Transverse colon (tissue), 4 donors: Measurements from ENCODE around the gene ARHGEF1. TPM values are rescaled to one million over a fixed set of nuclear protein-coding genes. Genes with fewer than 3 reads are reported as not detected.

ENCODE experiments used
- DNase-seq: peaks from one replicate; pipeline ENCODE4 v3.0.0-alpha.2; 2019
- H3K27ac ChIP-seq, 4 donors: fragments of 200-600 bp; sonication (generic); 2 replicates each; pipeline ENCODE4 v1.5.1; 2016 to 2018; ENCODE audit warnings: inconsistent platforms in 4 of 4
- H3K27me3 ChIP-seq: fragments of 200-600 bp; sonication (generic); 2 replicates; pipeline ENCODE4 v1.5.1; 2017; ENCODE audit warnings: inconsistent platforms
- H3K36me3 ChIP-seq, 4 donors: fragments of 200-600 bp; sonication (generic); 2 replicates each; pipeline ENCODE4 v1.5.1; 2017 to 2019; ENCODE audit warnings: inconsistent platforms in 4 of 4
- H3K4me1 ChIP-seq, 4 donors: fragments of 200-600 bp; sonication (generic); 2 replicates each; pipeline ENCODE4 v1.5.1; 2017 to 2020; ENCODE audit warnings: inconsistent platforms in 4 of 4
- H3K4me3 ChIP-seq, 4 donors: fragments of 200-600 bp; sonication (generic); 1 replicate in 1 of 4; 2 replicates in 3 of 4; pipeline versions ENCODE4 v1.5.1 to v1.6.1; 2017 to 2019; ENCODE audit warnings: inconsistent platforms in 4 of 4
- H3K9me3 ChIP-seq, 2 donors: fragments of 200-600 bp; sonication (generic); 2 replicates each; pipeline ENCODE4 v1.5.1; 2017 to 2019; ENCODE audit warnings: inconsistent platforms in 2 of 2
- CTCF ChIP-seq, 5 experiments: fragments of 200-600 bp in 3 of 5; fragments of 450-650 bp in 2 of 5; sonication (generic) in 3 of 5; IDR thresholded peaks; 1 replicate in 2 of 5; 2 replicates in 3 of 5; pipeline ENCODE4 v1.5.1; 2016 to 2017; ENCODE audit warnings: antibody characterized with exemption in 5 of 5, inconsistent platforms in 3 of 5, mild to moderate bottlenecking in 2 of 5, moderate library complexity in 1 of 5
- EP300 ChIP-seq: sonication (generic); formaldehyde crosslinking; IDR thresholded peaks from one replicate; pipeline ENCODE4 v1.6.1; 2017; ENCODE audit warnings: antibody characterized with exemption, low read depth
- POLR2A ChIP-seq: fragments of 450-650 bp; IDR thresholded peaks from one replicate; pipeline ENCODE4 v1.6.1; 2016; ENCODE audit warnings: antibody characterized with exemption, mild to moderate bottlenecking, moderate library complexity
- POLR2AphosphoS5 ChIP-seq, 3 donors: sonication (generic); formaldehyde crosslinking; IDR thresholded peaks; one replicate each; pipeline ENCODE4 v1.6.1; 2016; ENCODE audit warnings: antibody characterized with exemption in 3 of 3
- WGBS, 2 donors: methylation state at CpG; one replicate each; pipeline ENCODE4 v1.1.5; 2018; ENCODE audit warnings: low coverage in 1 of 2; 5-methylcytosine and 5-hydroxymethylcytosine counted together
- in situ Hi-C, 4 donors: fragments of 200-750 bp; cut with MboI; loops; one replicate each; pipeline versions ENCODE4 v1.15.0 to v1.15.1; 2017; ENCODE audit warnings: low sequenced_read_pairs in 3 of 4, low pct_ligation_motif_present in 1 of 4, low pct_unique_long_range_greater_than_20kb in 1 of 4
- intact Hi-C: fragments of 100-400 bp; cut with DNase I; formaldehyde crosslinking; loops from one replicate; pipeline ENCODE4 v1.15.1; 2023; ENCODE audit warnings: low total_unique reads
- total RNA-seq, 4 donors: library from RNA; depleted of rRNA; stranded (reverse); fragments of >200 nt; gene quantifications; one replicate each; pipeline ENCODE4 v1.1.0, GENCODE V29; 2016

The ARHGEF1 gene
- total RNA-seq, 4 donors from 2014 or later = 64.3 to 215 (median 113) TPM

GRCh38 chr19:41926763-41927496 is 43.9 kb downstream of the ARHGEF1 start:
- DNase-seq = no peak
- H3K4me3 ChIP-seq = no peak overlapping the region
- 76 to 82% methylated on average over 6 to 16 of the region's 16 CpGs for WGBS, 2 donors
- no peaks in the 10 kb centered on the region for H3K9me3 ChIP-seq
- peaks cover 0 to 22% (median 17%) of the 10 kb centered on the region in 4 donors for H3K4me1 ChIP-seq
- no peak overlapping the region for H3K27ac ChIP-seq
- in situ Hi-C loops = no loop called here
- no peaks in the 10 kb centered on the region for H3K36me3 ChIP-seq
- peaks cover 93% of the 10 kb centered on the region for H3K27me3 ChIP-seq
- intact Hi-C loops = no loop called here
- TF ChIP-seq POLR2A (no peak), EP300 (no peak), CTCF (IDR thresholded peaks at IDR 0.05) (no peak), POLR2AphosphoS5 (IDR thresholded peaks at IDR 0.05) (no peak)

- Histone ChIP-seq H3K36me3 (no peaks in the 10 kb centered on the region), H3K27me3 (peaks cover 93% of the 10 kb centered on the region), H3K4me1 (peaks cover 0 to 22% (median 17%) of the 10 kb centered on the region in 4 donors), H3K27ac (peak overlapping the region in 2 of 4 donors; percentile 3 to 25), H3K9me3 (no peaks in the 10 kb centered on the region), H3K4me3 (peak overlapping the region in 3 of 4 donors; percentile 39 to 54 (median 47))
- no peak for TF ChIP-seq EP300
- no peak for TF ChIP-seq POLR2AphosphoS5 (IDR thresholded peaks at IDR 0.05)
- no peak for TF ChIP-seq POLR2A
- no peak for TF ChIP-seq CTCF (IDR thresholded peaks at IDR 0.05)
- in situ Hi-C loops = no loop called here
- DNase-seq = peak; percentile 39
- WGBS, 2 donors = 9 to 80% methylated on average over 1 to 41 of the region's 43 CpGs
- intact Hi-C loops = no loop called here
These were observed 44.7 kb downstream of the ARHGEF1 start for GRCh38 chr19:41927497-41928192.

GRCh38 chr19:41928221-41928683 is 45.3 kb downstream of the ARHGEF1 start, which contains the start of gene ERFL:
ERFL (minus strand) TSS chr19:41928449; CDS start chr19:41912919, 15,530 bp downstream.
- no peak for DNase-seq
- Histone ChIP-seq H3K9me3 (no peaks in the 10 kb centered on the region), H3K4me3 (peak within 1 kb of the TSS; percentile 4 to 54 (median 43)), H3K27ac (peak within 1 kb of the TSS in 2 of 4 donors; percentile 3 to 25), H3K27me3 (peaks cover 93% of the 10 kb centered on the region), H3K4me1 (peaks cover 0 to 22% (median 17%) of the 10 kb centered on the region in 4 donors), H3K36me3 (no peaks in the 10 kb centered on the region)
- 0 to 1% methylated on average over 6 to 49 of the region's 49 CpGs for WGBS, 2 donors
- intact Hi-C loops (no loop called here), in situ Hi-C loops (no loop called here)
- TF ChIP-seq EP300 (no peak), CTCF (IDR thresholded peaks at IDR 0.05) (no peak), POLR2A (no peak), POLR2AphosphoS5 (IDR thresholded peaks at IDR 0.05) (no peak)
